ENCODE data around the gene ACTN3. TPM values are rescaled to one million over a fixed set of nuclear protein-coding genes. Genes with fewer than 3 reads are reported as not detected.

ACTN3 gene
- polyA plus RNA-seq, 1 experiment: 0.11 TPM

DNA sequence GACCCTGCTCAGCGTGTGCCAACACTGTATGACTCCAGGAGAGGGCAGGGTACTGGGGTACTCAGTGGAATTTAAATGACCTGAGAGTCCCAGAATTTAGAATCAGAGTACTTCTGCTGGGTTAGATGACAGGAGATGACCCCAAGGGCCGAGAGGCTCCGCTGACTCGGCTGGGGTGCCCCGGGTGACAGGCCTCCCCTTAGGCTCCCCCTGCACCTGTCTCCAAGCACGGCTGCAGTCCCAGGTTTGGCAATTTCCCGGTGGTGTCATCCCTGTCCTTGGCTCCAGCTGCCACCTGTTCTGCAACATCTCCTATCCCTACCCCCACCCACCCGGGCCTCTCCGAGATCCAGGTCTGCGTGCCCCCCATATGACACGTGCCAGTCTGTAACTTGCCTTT lies 1.3 kb downstream of the ACTN3 start:
- H3K27me3 ChIP-seq (ENCODE audit: control insufficient read depth, insufficient read depth, low read length): peaks cover 17% of the 10 kb centered on the region
- DNase-seq (ENCODE audit: low read depth, low spot score): no peak
- no peaks in the 10 kb centered on the region; the same call in 1 of the 2 replicates for H3K9me3 ChIP-seq (ENCODE audit: control insufficient read depth, insufficient read depth, low read length)
- H3K27ac ChIP-seq (ENCODE audit: low read depth, low read length): no peak overlapping the region
- CTCF ChIA-PET: interaction anchor here (1.1 kb wide), 1 partner anchor 30 kb away, joined by 3 read pairs; no protein-coding TSS in a partner anchor
- POLR2A ChIA-PET: no interaction called here
- H3K4me3 ChIP-seq (ENCODE audit: low read depth, low read length): no peak overlapping the region
- TF ChIP-seq, protein P1, sequence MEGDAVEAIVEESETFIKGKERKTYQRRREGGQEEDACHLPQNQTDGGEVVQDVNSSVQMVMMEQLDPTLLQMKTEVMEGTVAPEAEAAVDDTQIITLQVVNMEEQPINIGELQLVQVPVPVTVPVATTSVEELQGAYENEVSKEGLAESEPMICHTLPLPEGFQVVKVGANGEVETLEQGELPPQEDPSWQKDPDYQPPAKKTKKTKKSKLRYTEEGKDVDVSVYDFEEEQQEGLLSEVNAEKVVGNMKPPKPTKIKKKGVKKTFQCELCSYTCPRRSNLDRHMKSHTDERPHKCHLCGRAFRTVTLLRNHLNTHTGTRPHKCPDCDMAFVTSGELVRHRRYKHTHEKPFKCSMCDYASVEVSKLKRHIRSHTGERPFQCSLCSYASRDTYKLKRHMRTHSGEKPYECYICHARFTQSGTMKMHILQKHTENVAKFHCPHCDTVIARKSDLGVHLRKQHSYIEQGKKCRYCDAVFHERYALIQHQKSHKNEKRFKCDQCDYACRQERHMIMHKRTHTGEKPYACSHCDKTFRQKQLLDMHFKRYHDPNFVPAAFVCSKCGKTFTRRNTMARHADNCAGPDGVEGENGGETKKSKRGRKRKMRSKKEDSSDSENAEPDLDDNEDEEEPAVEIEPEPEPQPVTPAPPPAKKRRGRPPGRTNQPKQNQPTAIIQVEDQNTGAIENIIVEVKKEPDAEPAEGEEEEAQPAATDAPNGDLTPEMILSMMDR (IDR thresholded peaks at IDR 0.05; ENCODE audit: low read depth, low read length): no peak

DNA sequence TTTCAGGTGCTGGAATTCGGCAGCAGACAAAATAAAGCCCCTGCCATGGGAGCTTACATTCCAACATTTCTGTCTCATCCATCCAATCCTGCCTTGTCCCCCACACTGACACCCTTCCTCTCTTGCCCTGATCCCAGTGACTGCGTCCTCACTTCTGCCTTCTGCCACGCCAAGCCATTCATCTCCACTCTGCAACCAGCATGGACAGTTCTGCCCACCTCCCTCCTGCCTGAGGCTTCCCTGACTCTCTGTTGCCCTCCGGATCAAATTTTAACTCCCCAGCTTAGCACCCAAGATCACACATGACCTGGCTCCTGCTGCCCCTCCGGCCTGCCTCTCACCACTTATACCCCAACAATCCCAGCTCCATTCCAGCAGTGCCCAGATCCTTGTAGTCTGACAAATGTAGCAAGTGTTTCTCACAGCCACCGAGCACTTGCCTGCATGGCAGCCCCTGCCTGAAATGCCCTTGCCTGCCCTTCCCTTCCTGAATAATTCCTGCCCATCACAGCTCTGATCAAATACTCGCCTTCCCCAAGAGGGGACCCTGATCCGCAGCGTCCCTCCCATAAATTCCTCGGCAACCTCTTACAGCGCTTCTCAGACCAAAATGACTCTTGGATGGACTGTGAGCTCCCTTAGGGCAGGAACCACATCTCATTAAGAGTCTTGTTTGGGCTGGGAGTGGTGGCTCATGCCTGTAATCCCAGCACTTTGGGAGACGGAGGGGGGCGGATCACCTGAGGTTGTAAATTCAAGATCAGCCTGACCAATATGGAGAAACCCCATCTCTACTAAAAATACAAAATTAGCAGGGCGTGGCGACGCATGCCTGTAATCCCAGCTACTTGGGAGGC lies 2.3 kb downstream of the ACTN3 start:
- TF ChIP-seq, protein P1 (IDR thresholded peaks at IDR 0.05; ENCODE audit: low read depth, low read length): no peak
- Histone ChIP-seq H3K27me3 (ENCODE audit: control insufficient read depth, insufficient read depth, low read length) (peaks cover 19% of the 10 kb centered on the region), H3K9me3 (ENCODE audit: control insufficient read depth, insufficient read depth, low read length) (no peaks in the 10 kb centered on the region; the same call in 1 of the 2 replicates), H3K27ac (ENCODE audit: low read depth, low read length) (no peak overlapping the region), H3K4me3 (ENCODE audit: low read depth, low read length) (no peak overlapping the region)
- DNase-seq (ENCODE audit: low read depth, low spot score): no peak
- POLR2A ChIA-PET: no interaction called here
- CTCF ChIA-PET: interaction anchor here (1.1 kb wide), 1 partner anchor 29 kb away, joined by 3 read pairs; no protein-coding TSS in a partner anchor

- TF ChIP-seq, protein P1 (IDR thresholded peaks at IDR 0.05; ENCODE audit: low read depth, low read length): no peak
- DNase-seq (ENCODE audit: low read depth, low spot score): no peak
- H3K9me3 ChIP-seq (ENCODE audit: control insufficient read depth, insufficient read depth, low read length): no peaks in the 10 kb centered on the region; the same call in 1 of the 2 replicates
- ChIA-PET POLR2A (no interaction called here), CTCF (no interaction called here)
- H3K27ac ChIP-seq (ENCODE audit: low read depth, low read length): no peak overlapping the region
- H3K4me3 ChIP-seq (ENCODE audit: low read depth, low read length): no peak overlapping the region
- peaks cover 21% of the 10 kb centered on the region for H3K27me3 ChIP-seq (ENCODE audit: control insufficient read depth, insufficient read depth, low read length)
Measured at GRCh38 chr11:66549696-66550095, 3.0 kb downstream of the ACTN3 start.

DNA sequence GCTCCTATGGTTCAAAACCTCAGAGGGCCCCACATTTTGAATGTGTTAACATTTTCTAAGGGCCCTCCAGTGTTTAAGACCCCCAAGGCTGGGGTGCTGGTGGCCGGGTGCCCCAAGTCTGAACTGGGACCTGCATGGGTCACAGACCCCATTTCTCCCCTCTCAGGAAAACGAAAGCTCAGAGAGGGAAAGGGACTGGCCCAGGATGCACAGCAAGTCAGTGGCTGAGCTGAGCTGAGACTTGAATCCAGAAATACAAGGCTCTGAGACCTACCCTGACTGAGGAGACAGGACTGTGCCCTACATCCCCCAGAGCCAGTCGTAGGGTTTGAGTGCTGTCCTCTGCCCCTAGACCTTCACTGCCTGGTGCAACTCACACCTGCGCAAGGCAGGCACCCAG lies 4.2 kb downstream of the ACTN3 start:
- TF ChIP-seq, protein P1 (IDR thresholded peaks at IDR 0.05; ENCODE audit: low read depth, low read length): no peak
- Histone ChIP-seq H3K4me3 (ENCODE audit: low read depth, low read length) (no peak overlapping the region), H3K9me3 (ENCODE audit: control insufficient read depth, insufficient read depth, low read length) (no peaks in the 10 kb centered on the region), H3K27ac (ENCODE audit: low read depth, low read length) (no peak overlapping the region), H3K27me3 (ENCODE audit: control insufficient read depth, insufficient read depth, low read length) (peaks cover 30% of the 10 kb centered on the region)
- POLR2A ChIA-PET: no interaction called here
- CTCF ChIA-PET: no interaction called here
- DNase-seq (ENCODE audit: low read depth, low spot score): no peak

DNA sequence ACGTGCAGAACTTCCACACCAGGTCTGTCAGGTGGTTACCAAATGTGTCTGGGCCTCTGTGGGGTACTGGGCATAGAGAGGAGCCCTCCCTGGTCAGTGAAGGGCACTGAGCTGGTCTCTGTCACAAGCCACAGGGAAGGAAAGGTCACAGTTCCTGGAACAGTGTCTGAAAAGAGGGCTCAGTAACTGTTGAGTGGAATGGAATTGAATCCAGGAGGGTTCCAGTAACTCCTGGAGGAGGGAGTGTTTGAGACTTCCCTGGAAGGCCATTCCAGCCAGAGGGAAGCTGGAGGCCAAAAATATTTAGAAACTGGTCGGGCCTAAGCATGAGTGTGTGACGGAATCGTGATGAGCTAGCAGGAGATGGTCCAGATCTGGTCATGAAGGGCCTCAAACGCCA lies 7.9 kb downstream of the ACTN3 start:
- Histone ChIP-seq H3K27ac (ENCODE audit: low read depth, low read length) (no peak overlapping the region), H3K4me3 (ENCODE audit: low read depth, low read length) (no peak overlapping the region), H3K27me3 (ENCODE audit: control insufficient read depth, insufficient read depth, low read length) (peaks cover 39% of the 10 kb centered on the region), H3K9me3 (ENCODE audit: control insufficient read depth, insufficient read depth, low read length) (peaks cover 3% of the 10 kb centered on the region; the same call in 1 of the 2 replicates)
- POLR2A ChIA-PET: no interaction called here
- TF ChIP-seq, protein P1 (IDR thresholded peaks at IDR 0.05; ENCODE audit: low read depth, low read length): no peak
- DNase-seq (ENCODE audit: low read depth, low spot score): no peak
- CTCF ChIA-PET: no interaction called here
